ENCODE data around the gene SAMD9L.

The SAMD9L gene

DNA sequence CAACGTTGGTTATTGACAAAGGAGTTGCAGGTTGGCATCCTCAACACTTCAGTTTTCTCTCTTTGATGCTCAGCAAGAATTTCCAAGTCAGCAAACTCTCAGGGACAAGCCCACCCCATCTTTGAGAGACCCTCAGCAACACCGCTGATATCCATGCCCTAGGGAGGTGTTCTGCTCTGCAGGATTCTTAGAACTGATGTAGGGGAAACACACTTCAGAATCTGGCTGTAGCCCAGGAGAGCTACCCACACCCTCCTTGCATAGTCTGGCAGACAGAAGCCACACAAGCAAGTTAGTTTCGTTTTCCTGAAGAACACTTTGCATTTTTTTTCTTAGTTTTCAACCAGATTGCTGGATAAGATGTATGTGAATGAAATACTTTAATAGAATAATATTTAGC, 822 bp downstream of the SAMD9L start (continued):
- TF ChIP-seq, protein P1, sequence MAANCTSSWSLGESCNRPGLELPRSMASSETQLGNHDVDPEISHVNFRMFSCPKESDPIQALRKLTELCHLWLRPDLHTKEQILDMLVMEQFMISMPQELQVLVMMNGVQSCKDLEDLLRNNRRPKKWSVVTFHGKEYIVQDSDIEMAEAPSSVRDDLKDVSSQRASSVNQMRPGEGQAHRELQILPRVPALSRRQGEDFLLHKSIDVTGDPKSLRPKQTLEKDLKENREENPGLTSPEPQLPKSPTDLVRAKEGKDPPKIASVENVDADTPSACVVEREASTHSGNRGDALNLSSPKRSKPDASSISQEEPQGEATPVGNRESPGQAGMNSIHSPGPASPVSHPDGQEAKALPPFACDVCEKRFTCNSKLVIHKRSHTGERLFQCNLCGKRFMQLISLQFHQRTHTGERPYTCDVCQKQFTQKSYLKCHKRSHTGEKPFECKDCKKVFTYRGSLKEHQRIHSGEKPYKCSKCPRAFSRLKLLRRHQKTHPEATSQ (tag by site-specific recombination; IDR thresholded peaks at IDR 0.05): no peak
- TF ChIP-seq, protein P2, sequence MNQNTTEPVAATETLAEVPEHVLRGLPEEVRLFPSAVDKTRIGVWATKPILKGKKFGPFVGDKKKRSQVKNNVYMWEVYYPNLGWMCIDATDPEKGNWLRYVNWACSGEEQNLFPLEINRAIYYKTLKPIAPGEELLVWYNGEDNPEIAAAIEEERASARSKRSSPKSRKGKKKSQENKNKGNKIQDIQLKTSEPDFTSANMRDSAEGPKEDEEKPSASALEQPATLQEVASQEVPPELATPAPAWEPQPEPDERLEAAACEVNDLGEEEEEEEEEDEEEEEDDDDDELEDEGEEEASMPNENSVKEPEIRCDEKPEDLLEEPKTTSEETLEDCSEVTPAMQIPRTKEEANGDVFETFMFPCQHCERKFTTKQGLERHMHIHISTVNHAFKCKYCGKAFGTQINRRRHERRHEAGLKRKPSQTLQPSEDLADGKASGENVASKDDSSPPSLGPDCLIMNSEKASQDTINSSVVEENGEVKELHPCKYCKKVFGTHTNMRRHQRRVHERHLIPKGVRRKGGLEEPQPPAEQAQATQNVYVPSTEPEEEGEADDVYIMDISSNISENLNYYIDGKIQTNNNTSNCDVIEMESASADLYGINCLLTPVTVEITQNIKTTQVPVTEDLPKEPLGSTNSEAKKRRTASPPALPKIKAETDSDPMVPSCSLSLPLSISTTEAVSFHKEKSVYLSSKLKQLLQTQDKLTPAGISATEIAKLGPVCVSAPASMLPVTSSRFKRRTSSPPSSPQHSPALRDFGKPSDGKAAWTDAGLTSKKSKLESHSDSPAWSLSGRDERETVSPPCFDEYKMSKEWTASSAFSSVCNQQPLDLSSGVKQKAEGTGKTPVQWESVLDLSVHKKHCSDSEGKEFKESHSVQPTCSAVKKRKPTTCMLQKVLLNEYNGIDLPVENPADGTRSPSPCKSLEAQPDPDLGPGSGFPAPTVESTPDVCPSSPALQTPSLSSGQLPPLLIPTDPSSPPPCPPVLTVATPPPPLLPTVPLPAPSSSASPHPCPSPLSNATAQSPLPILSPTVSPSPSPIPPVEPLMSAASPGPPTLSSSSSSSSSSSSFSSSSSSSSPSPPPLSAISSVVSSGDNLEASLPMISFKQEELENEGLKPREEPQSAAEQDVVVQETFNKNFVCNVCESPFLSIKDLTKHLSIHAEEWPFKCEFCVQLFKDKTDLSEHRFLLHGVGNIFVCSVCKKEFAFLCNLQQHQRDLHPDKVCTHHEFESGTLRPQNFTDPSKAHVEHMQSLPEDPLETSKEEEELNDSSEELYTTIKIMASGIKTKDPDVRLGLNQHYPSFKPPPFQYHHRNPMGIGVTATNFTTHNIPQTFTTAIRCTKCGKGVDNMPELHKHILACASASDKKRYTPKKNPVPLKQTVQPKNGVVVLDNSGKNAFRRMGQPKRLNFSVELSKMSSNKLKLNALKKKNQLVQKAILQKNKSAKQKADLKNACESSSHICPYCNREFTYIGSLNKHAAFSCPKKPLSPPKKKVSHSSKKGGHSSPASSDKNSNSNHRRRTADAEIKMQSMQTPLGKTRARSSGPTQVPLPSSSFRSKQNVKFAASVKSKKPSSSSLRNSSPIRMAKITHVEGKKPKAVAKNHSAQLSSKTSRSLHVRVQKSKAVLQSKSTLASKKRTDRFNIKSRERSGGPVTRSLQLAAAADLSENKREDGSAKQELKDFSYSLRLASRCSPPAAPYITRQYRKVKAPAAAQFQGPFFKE (tag by site-specific recombination; IDR thresholded peaks at IDR 0.05; ENCODE audit: borderline replicate concordance): no peak
- TF ChIP-seq ZNF664 (tag by site-specific recombination; IDR thresholded peaks at IDR 0.05) (no peak), ZNF140 (tag by site-specific recombination; IDR thresholded peaks at IDR 0.05) (no peak)

DNA sequence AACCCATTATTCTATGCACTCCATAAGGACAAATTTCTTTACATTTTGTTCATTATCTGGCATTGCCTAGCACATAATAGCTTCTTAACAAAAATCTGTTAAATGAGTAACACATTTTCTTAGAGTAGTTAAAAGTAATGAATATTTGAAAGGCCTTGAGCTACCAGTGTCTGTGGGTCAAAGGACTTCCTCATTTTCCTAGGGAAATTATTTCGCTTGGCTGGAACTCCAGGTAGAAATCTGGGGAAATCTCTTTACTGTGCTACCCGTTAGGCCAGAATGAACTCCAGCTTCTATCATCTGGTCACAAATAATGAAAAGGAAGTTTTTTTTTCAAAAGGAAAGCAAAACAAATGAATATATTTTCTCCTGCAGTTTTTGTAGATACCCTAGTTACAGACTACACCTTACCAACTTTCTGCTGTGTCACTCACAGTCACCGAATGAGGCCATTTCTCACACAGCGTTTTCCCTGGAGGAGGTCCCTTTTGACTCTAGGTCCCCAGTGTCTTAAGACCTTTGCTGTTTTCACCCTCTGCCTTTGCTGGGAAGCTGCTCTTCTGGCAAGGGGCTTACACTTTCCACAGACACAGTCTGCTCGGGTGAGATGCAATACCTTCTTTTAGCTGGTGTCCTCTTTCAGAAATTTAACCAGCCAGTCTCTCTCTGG, 1.6 kb downstream of the SAMD9L start:
- ChIA-PET CTCF (no interaction called here), POLR2A (no interaction called here)
- TF ChIP-seq ZNF558 (tag by site-specific recombination; IDR thresholded peaks at IDR 0.05): no peak
- no peak for TF ChIP-seq ZNF658 (tag by site-specific recombination; IDR thresholded peaks at IDR 0.05)
- TF ChIP-seq IKZF3 (tag by site-specific recombination; IDR thresholded peaks at IDR 0.05): no peak
- no peak for TF ChIP-seq ZFP69B (tag by site-specific recombination; IDR thresholded peaks at IDR 0.05)
- no peak for TF ChIP-seq ZNF354C (tag by site-specific recombination; IDR thresholded peaks at IDR 0.05; ENCODE audit: borderline replicate concordance, low read depth)
- TF ChIP-seq GFI1B (tag by site-specific recombination; IDR thresholded peaks at IDR 0.05): no peak
- TF ChIP-seq, protein P3, sequence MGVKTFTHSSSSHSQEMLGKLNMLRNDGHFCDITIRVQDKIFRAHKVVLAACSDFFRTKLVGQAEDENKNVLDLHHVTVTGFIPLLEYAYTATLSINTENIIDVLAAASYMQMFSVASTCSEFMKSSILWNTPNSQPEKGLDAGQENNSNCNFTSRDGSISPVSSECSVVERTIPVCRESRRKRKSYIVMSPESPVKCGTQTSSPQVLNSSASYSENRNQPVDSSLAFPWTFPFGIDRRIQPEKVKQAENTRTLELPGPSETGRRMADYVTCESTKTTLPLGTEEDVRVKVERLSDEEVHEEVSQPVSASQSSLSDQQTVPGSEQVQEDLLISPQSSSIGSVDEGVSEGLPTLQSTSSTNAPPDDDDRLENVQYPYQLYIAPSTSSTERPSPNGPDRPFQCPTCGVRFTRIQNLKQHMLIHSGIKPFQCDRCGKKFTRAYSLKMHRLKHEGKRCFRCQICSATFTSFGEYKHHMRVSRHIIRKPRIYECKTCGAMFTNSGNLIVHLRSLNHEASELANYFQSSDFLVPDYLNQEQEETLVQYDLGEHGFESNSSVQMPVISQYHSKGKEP (tag by site-specific recombination; IDR thresholded peaks at IDR 0.05): no peak
- TF ChIP-seq GLI4 (tag by site-specific recombination; IDR thresholded peaks at IDR 0.05): no peak
- TF ChIP-seq ZNF426 (tag by site-specific recombination; IDR thresholded peaks at IDR 0.05): no peak
- TF ChIP-seq, protein P4, sequence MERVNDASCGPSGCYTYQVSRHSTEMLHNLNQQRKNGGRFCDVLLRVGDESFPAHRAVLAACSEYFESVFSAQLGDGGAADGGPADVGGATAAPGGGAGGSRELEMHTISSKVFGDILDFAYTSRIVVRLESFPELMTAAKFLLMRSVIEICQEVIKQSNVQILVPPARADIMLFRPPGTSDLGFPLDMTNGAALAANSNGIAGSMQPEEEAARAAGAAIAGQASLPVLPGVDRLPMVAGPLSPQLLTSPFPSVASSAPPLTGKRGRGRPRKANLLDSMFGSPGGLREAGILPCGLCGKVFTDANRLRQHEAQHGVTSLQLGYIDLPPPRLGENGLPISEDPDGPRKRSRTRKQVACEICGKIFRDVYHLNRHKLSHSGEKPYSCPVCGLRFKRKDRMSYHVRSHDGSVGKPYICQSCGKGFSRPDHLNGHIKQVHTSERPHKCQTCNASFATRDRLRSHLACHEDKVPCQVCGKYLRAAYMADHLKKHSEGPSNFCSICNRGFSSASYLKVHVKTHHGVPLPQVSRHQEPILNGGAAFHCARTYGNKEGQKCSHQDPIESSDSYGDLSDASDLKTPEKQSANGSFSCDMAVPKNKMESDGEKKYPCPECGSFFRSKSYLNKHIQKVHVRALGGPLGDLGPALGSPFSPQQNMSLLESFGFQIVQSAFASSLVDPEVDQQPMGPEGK (tag by site-specific recombination; IDR thresholded peaks at IDR 0.05): no peak
- no peak for TF ChIP-seq TCF7L2 (IDR thresholded peaks at IDR 0.05; ENCODE audit: borderline replicate concordance, low read depth, low read length)
- no peak for TF ChIP-seq WT1 (tag by site-specific recombination; IDR thresholded peaks at IDR 0.05)
- TF ChIP-seq YY1 (tag by site-specific recombination; IDR thresholded peaks at IDR 0.05): no peak
- no peak for TF ChIP-seq ZNF629 (tag by site-specific recombination; IDR thresholded peaks at IDR 0.05)
- no peak for TF ChIP-seq ZNF140 (tag by site-specific recombination; IDR thresholded peaks at IDR 0.05)
- TF ChIP-seq ZNF530 (tag by site-specific recombination; IDR thresholded peaks at IDR 0.05; ENCODE audit: low read depth): no peak
- no peak overlapping the region for H3K4me3 ChIP-seq (ENCODE audit: low read depth, low read length)
- no peaks in the 10 kb centered on the region for H3K9me3 ChIP-seq (ENCODE audit: control insufficient read depth, insufficient read depth, low read depth, low read length)
- H3K36me3 ChIP-seq (ENCODE audit: control insufficient read depth in 2 of 2, insufficient read depth in 1 of 2, low read length in 2 of 2): no peaks in the 10 kb centered on the region
- no peaks in the 10 kb centered on the region for H3K4me1 ChIP-seq (ENCODE audit: control insufficient read depth, insufficient read depth, low read length)
- H3K27ac ChIP-seq (ENCODE audit: extremely low read depth, low read depth, low read length): no peak overlapping the region
